Testis (tissue), 3 donors: Measurements from ENCODE around the gene CCDC154. TPM values are rescaled to one million over a fixed set of nuclear protein-coding genes. Genes with fewer than 3 reads are reported as not detected.
"Not testable (repeated sequence)": the region's sequence is repeated elsewhere in the genome, so short reads cannot be mapped to it uniquely, and the experiment has no call there.

Experiments used
- DNase-seq: peaks from one replicate; pipeline ENCODE4 v3.0.0-alpha.2; 2019
- H3K27ac ChIP-seq, 2 donors: fragments of 200-600 bp; sonication (generic); one replicate each; pipeline ENCODE4 v1.5.1; 2019
- H3K27me3 ChIP-seq: fragments of 200-600 bp; sonication (generic); one replicate; pipeline ENCODE4 v1.5.1; 2019
- H3K36me3 ChIP-seq: fragments of 200-600 bp; sonication (generic); one replicate; pipeline ENCODE4 v1.5.1; 2017; ENCODE audit warnings: low read depth; ENCODE audit errors: missing control alignments
- H3K4me1 ChIP-seq: fragments of 200-600 bp; sonication (generic); one replicate; pipeline ENCODE4 v1.5.1; 2019
- H3K4me3 ChIP-seq, 2 donors: fragments of 200-600 bp; sonication (generic); one replicate each; pipeline ENCODE4 v1.5.1; 2017 to 2019
- H3K9me3 ChIP-seq: fragments of 200-600 bp; sonication (generic); one replicate; pipeline ENCODE4 v1.5.1; 2017
- POLR2A ChIP-seq: fragments of 450-650 bp; IDR thresholded peaks from one replicate; pipeline ENCODE4 v1.6.1; 2017; ENCODE audit warnings: antibody characterized with exemption, mild to moderate bottlenecking, moderate library complexity
- WGBS, 2 donors: methylation state at CpG; one replicate each; pipeline ENCODE4 v1.1.5; 2018; 5-methylcytosine and 5-hydroxymethylcytosine counted together
- intact Hi-C: fragments of 100-400 bp; cut with DNase I; formaldehyde crosslinking; loops from one replicate; pipeline ENCODE4 v1.15.1; 2023; ENCODE audit warnings: low total_unique reads
- polyA plus RNA-seq: library from polyadenylated mRNA; stranded (reverse); fragments of 350-450 nt; fragmentation: Illumina TruSeq; extraction: RNeasy Lipid Tissue Mini Kit (QIAGEN cat#74804); gene quantifications from one replicate; pipeline ENCODE4 v1.2.3, GENCODE V29; 2014; ENCODE audit warnings: low read depth, low replicate concordance; ENCODE audit not compliant: insufficient read depth
- total RNA-seq, 2 donors: library from RNA; depleted of rRNA; stranded (reverse); fragments of >200 nt; gene quantifications; one replicate each; pipeline ENCODE4 v1.2.3, GENCODE V29; 2016
- TF ChIP-seq, protein P1 (sequence below), 3 experiments: fragments of 450-650 bp in 2 of 3; fragments of 200-600 bp in 1 of 3; sonication (generic) in 1 of 3; IDR thresholded peaks; one replicate each; pipeline ENCODE4 v1.5.1; 2016 to 2019; ENCODE audit warnings: antibody characterized with exemption in 3 of 3, mild to moderate bottlenecking in 2 of 3, moderate library complexity in 1 of 3

CCDC154 gene
- total and polyA plus RNA-seq, 3 donors from 2014 or later, result 7.6 to 18.0 (median 14.8) TPM

DNA sequence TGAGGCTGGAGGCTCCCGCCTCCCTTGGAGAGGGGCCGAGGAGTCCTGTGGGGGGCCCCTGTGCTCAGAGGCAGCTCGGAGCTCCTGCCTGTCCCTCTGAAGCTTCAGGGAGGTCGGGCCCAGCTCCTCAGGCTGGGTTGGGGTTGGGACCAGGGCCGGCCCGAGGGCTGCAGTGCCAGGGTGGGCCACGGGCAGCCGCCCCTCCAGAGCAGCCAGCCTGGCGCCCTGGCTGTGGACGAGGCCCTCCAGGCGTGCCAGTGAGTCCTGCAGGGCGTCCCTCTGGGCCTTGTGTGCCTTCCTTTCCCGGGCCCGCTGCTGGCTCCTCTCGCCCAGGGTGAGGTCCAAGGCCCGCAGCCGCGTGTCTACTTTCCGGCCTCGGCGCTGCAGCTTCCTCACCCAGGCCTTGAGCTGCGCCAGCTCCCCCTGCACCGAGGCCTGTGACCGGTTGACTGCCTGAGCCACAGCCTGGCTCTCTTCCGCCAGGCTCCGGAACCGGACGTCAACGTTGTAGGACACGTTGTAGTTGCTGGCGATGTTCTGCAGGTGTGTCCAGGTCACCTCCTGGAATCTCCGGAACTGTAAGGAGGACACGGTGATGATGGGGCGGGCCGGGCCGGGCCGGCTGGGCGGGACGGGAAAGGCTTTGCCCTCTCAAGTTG, 43.2 kb upstream of the CCDC154 start:
- 89 to 91% methylated on average over 28 to 37 of the region's 39 CpGs for WGBS, 2 donors
- Histone ChIP-seq H3K27ac (no peak overlapping the region), H3K36me3 (no peaks in the 10 kb centered on the region), H3K9me3 (no peaks in the 10 kb centered on the region), H3K27me3 (no peaks in the 10 kb centered on the region), H3K4me1 (peaks cover 1% of the 10 kb centered on the region), H3K4me3 (no peak overlapping the region)
- DNase-seq, result no peak
- TF ChIP-seq, protein P1, sequence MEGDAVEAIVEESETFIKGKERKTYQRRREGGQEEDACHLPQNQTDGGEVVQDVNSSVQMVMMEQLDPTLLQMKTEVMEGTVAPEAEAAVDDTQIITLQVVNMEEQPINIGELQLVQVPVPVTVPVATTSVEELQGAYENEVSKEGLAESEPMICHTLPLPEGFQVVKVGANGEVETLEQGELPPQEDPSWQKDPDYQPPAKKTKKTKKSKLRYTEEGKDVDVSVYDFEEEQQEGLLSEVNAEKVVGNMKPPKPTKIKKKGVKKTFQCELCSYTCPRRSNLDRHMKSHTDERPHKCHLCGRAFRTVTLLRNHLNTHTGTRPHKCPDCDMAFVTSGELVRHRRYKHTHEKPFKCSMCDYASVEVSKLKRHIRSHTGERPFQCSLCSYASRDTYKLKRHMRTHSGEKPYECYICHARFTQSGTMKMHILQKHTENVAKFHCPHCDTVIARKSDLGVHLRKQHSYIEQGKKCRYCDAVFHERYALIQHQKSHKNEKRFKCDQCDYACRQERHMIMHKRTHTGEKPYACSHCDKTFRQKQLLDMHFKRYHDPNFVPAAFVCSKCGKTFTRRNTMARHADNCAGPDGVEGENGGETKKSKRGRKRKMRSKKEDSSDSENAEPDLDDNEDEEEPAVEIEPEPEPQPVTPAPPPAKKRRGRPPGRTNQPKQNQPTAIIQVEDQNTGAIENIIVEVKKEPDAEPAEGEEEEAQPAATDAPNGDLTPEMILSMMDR (IDR thresholded peaks at IDR 0.05), result no peak
- no peak for TF ChIP-seq POLR2A
- intact Hi-C loops, result no loop called here

DNA sequence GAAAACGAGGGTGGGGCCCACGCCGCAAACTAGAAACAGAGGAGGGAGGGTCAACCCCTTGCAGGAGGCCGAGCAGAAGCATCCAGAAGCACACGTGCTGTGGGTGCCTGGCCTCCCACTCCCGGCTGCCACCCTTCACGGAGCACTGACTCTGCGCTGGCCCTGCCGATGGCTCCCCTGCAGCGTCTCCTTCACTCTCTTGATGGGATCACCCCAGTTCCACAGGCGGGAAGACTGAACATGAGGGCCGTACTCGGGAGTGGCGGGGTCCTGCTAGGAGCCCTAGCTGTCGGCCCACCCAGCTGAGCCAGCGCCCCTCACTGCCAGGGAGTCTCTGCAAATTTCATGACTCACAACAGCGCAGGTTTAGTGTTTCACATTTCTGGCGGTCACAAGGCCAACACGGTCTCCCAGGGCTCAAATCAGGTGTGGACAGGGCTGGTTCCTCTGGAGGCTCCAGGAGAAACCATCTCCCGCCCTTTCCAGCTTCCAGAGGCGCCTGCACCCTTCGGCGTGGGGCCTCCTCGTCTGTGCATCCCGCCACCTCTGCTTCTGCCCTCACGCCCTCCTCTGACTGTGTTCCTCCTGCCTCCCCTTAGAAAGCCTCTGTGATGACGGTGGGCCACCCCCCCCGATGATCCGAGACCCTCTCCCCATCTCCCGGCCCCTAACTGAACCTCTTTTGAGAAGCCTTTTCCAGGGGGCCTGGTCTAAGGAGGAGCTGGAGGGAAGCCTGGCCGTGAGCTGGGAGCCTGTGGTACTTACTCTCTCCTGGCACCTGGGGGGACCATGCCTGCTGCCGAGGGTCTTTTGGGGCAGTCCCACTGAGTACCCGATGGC, 42.4 kb upstream of the CCDC154 start:
- Histone ChIP-seq H3K4me1 (no peaks in the 10 kb centered on the region), H3K36me3 (no peaks in the 10 kb centered on the region), H3K9me3 (no peaks in the 10 kb centered on the region), H3K27me3 (no peaks in the 10 kb centered on the region), H3K4me3 (no peak overlapping the region), H3K27ac (no peak overlapping the region)
- intact Hi-C loops, result no loop called here
- 82 to 84% methylated on average over 24 to 33 of the region's 33 CpGs for WGBS, 2 donors
- no peak for DNase-seq
- TF ChIP-seq, protein P1 (IDR thresholded peaks at IDR 0.05), result no peak
- no peak for TF ChIP-seq POLR2A

DNA sequence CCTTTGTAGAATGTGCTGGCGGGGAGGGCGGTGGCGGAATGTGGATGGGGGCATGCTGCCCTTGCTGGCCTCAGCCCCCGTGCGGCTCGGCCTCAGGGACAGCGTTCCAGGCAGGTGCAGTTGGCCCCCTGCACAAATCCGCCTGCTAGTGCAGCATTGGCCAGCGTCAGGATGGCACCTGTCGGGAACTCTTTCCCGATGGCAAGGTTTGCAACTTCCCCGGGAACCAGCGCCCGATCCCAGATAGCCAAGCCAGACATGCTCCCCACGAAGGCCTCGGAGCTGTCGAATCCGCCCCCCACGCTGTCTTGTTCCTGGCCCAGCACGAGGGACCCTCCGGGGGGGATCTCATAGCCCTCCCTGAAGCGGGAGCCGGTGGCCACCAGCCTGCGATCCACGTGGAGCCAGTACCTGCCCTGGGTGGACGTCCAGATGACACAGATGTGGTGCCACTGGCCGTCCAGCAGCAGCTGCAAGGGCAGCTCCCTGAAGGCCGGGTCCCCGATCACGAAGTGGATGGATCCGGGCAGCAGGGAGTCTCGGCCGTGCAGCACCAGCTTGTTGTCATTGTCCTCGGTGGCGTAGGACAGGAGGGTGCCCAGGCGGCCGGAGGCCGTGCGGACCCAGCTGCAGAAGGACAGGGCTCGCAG, 41.6 kb upstream of the CCDC154 start:
- H3K9me3 ChIP-seq, result no peaks in the 10 kb centered on the region
- H3K27me3 ChIP-seq, result no peaks in the 10 kb centered on the region
- no peak for TF ChIP-seq POLR2A
- TF ChIP-seq, protein P1 (IDR thresholded peaks at IDR 0.05), result no peak
- H3K36me3 ChIP-seq, result no peaks in the 10 kb centered on the region
- 93 to 95% methylated on average over 33 to 37 of the region's 40 CpGs for WGBS, 2 donors
- intact Hi-C loops, result no loop called here
- no peaks in the 10 kb centered on the region for H3K4me1 ChIP-seq
- no peak overlapping the region for H3K27ac ChIP-seq
- no peak overlapping the region for H3K4me3 ChIP-seq
- no peak for DNase-seq

DNA sequence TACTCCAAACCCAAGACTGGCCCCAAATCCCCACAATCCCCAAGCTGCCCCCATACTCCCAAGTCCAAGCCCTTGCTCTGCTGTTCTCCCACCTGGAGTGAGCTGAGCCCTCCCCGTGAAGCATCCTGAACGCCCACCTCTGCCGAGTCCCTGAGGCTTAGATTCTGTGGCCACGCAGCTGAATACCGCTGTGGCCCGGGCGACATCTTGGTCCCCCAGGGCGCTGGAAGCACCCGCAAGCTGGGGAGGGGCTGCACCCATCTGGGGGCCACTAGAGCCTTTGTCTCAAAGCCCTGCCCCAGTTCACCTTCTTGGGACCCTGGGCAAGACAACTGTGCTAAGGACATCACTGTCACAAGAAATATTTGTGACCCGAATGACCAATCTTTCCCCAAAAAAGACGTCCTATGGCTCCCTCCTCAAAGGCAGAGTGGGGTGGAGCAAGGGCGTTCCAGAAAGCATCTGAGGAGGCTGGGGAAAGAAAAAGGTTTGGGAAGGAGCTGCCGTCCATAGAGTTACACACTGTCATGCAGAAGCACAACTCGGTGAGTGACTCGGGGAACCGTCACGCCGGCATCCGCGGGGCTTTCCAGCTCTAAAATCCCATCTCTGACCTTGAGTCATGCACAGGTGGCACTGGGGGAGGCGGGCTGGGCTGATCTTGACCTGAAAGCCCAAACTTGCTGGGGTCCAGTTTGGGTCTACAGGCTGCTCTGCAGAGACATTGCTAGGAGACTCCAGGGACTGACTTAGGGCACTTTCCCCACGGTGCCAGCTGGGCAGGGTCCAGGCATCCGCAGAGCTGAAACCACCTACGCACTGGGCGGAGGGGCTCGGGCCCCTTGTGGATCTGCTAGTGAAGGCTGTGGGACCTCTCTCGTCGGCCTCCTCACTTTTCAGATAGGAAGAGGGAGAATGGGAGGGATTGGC, 37.8 kb upstream of the CCDC154 start:
- intact Hi-C loops, result no loop called here
- Histone ChIP-seq H3K36me3 (no peaks in the 10 kb centered on the region), H3K9me3 (no peaks in the 10 kb centered on the region), H3K27ac (no peak overlapping the region), H3K4me3 (no peak overlapping the region), H3K27me3 (no peaks in the 10 kb centered on the region), H3K4me1 (no peaks in the 10 kb centered on the region)
- WGBS, 2 donors, result 73 to 82% methylated on average over 22 to 28 of the region's 28 CpGs
- no peak for DNase-seq
- TF ChIP-seq, protein P1 (IDR thresholded peaks at IDR 0.05), result no peak
- TF ChIP-seq POLR2A, result no peak

DNA sequence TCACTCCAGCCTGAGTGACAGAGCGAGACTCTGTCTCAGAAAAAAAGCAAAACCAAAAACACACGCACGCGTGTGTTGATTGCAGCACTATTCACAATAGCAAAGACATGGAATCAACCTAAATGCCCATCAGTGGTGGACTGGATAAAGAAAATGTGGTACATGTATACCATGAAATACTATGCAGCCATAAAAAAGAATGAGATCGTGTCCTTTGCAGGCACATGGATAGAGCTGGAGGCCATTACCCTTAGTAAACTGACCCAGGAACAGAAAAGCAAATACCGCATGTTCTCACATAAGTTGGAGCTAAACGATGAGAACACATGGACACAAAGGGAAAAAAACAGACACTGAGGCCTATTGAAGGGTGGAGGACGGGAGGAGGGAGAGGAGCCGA, 34.6 kb upstream of the CCDC154 start:
- DNase-seq, H3K4me3 ChIP-seq, H3K27me3 ChIP-seq, intact Hi-C loops, H3K36me3 ChIP-seq, H3K4me1 ChIP-seq, H3K27ac ChIP-seq, H3K9me3 ChIP-seq: not testable (repeated sequence)
- WGBS, 2 donors, result 92 to 95% methylated on average over 9 of the region's 9 CpGs
